GM23338 (cell line): ENCODE measurements around the gene NEU4. TPM values are rescaled to one million over a fixed set of nuclear protein-coding genes. Genes with fewer than 3 reads are reported as not detected.
"Not testable (repeated sequence)": the region's sequence is repeated elsewhere in the genome, so short reads cannot be mapped to it uniquely, and the experiment has no call there.

Experiments
- ATAC-seq: fragments of 200-7000 bp; cut with Tn5 transposase; 3 replicates; pipeline ENCODE4 v1.9.1; 2020
- DNase-seq: peaks from one replicate; pipeline ENCODE4 v3.0.0-alpha.2; 2015; ENCODE audit warnings: low spot score
- H2AFZ ChIP-seq: fragments of 200-600 bp; sonication (generic); 2 replicates; pipeline ENCODE4 v1.8.0; 2016; ENCODE audit warnings: antibody characterized with exemption, mild to moderate bottlenecking, moderate library complexity
- H3F3A ChIP-seq: fragments of 200-600 bp; sonication (generic); replicated peaks from 2 replicates; pipeline ENCODE4 v1.8.0; 2017; ENCODE audit warnings: antibody characterized with exemption, mixed run types, low read depth
- H3K27ac ChIP-seq: fragments of 200-600 bp; sonication (generic); 2 replicates; pipeline ENCODE4 v1.6.1; 2016; ENCODE audit warnings: low read depth
- H3K27me3 ChIP-seq: fragments of 200-600 bp; sonication (generic); 2 replicates; pipeline ENCODE4 v1.8.0; 2016; ENCODE audit warnings: mild to moderate bottlenecking, mixed run types, moderate library complexity; ENCODE audit not compliant: insufficient read depth
- H3K36me3 ChIP-seq: fragments of 200-600 bp; sonication (generic); 2 replicates; pipeline ENCODE4 v1.8.0; 2016; ENCODE audit warnings: mild to moderate bottlenecking; ENCODE audit not compliant: insufficient read depth
- H3K4me1 ChIP-seq: fragments of 200-600 bp; sonication (generic); 2 replicates; pipeline ENCODE4 v1.8.0; 2016; ENCODE audit warnings: mild to moderate bottlenecking, moderate library complexity; ENCODE audit not compliant: insufficient read depth
- H3K4me2 ChIP-seq: fragments of 200-600 bp; sonication (generic); 2 replicates; pipeline ENCODE4 v1.7.1; 2017; ENCODE audit warnings: mixed run types
- H3K4me3 ChIP-seq: fragments of 200-600 bp; sonication (generic); 2 replicates; pipeline ENCODE4 v1.6.1; 2016; ENCODE audit warnings: mixed run types
- H3K79me2 ChIP-seq: fragments of 200-600 bp; sonication (generic); replicated peaks from 2 replicates; pipeline ENCODE4 v1.8.0; 2017; ENCODE audit warnings: mild to moderate bottlenecking; ENCODE audit not compliant: insufficient read depth
- H3K9me2 ChIP-seq: fragments of 200-600 bp; sonication (generic); 2 replicates; pipeline ENCODE4 v1.8.0; 2017; ENCODE audit not compliant: insufficient read depth
- H4K20me1 ChIP-seq: fragments of 200-600 bp; sonication (generic); replicated peaks from 2 replicates; pipeline ENCODE4 v1.8.0; 2017; ENCODE audit warnings: mild to moderate bottlenecking; ENCODE audit not compliant: insufficient read depth
- H3K27ac Mint-ChIP-seq: 2 replicates; pipeline ENCODE4 v1.8.0; 2020; ENCODE audit warnings: inconsistent platforms, mild to moderate bottlenecking, moderate library complexity, mixed read lengths
- H3K27me3 Mint-ChIP-seq: 3 replicates; pipeline ENCODE4 v1.8.0; 2022; ENCODE audit warnings: low read depth, mild to moderate bottlenecking, moderate library complexity, mixed read lengths, inconsistent platforms; ENCODE audit not compliant: insufficient read depth, poor library complexity
- H3K36me3 Mint-ChIP-seq: 3 replicates; pipeline ENCODE4 v1.8.0; 2021; ENCODE audit warnings: low read depth, mild to moderate bottlenecking, inconsistent platforms, moderate library complexity, mixed read lengths
- H3K4me1 Mint-ChIP-seq: 3 replicates; pipeline ENCODE4 v1.8.0; 2020; ENCODE audit warnings: mild to moderate bottlenecking, inconsistent platforms, mixed read lengths
- H3K4me3 Mint-ChIP-seq: 3 replicates; pipeline ENCODE4 v1.8.0; 2021; ENCODE audit warnings: moderate library complexity, mild to moderate bottlenecking, inconsistent platforms, mixed read lengths
- H3K9me3 Mint-ChIP-seq: 3 replicates; pipeline ENCODE4 v1.8.0; 2020; ENCODE audit warnings: moderate library complexity, mild to moderate bottlenecking, inconsistent platforms, mixed read lengths
- CREB1 ChIP-seq: fragments of 250-450 bp; sonication (Bioruptor Pico); IDR thresholded peaks from 2 replicates; pipeline ENCODE4 v1.5.0; 2020; ENCODE audit warnings: low read depth, mild to moderate bottlenecking, moderate library complexity
- EZH2 ChIP-seq: fragments of 200-600 bp; sonication (generic); IDR thresholded peaks from one replicate; pipeline ENCODE4 v1.8.0; 2017; ENCODE audit warnings: antibody characterized with exemption, mild to moderate bottlenecking, low read depth; ENCODE audit not compliant: unreplicated experiment
- EZH2phosphoT487 ChIP-seq: fragments of 200-600 bp; sonication (generic); IDR thresholded peaks from one replicate; pipeline ENCODE4 v1.8.1; 2018; ENCODE audit warnings: antibody characterized with exemption; ENCODE audit not compliant: unreplicated experiment
- NANOG ChIP-seq: IDR thresholded peaks from 2 replicates; pipeline ENCODE4 v1.6.1; 2016; ENCODE audit warnings: antibody characterized with exemption, borderline replicate concordance
- STAT1 ChIP-seq: IDR thresholded peaks from one replicate; pipeline ENCODE4 v1.6.1; 2016; ENCODE audit warnings: antibody characterized with exemption; ENCODE audit not compliant: unreplicated experiment
- ZNF114 ChIP-seq: fragments of 250-450 bp; sonication (Bioruptor Pico); IDR thresholded peaks from 2 replicates; pipeline ENCODE4 v1.5.0; 2020; ENCODE audit warnings: mild to moderate bottlenecking, moderate library complexity
- polyA plus RNA-seq: library from polyadenylated mRNA; unstranded; fragments of >200 nt; fragmentation: Nextera tagmentation; extraction: Ambion mirVana; gene quantifications from 2 replicates; pipeline ENCODE4 v1.2.1, GENCODE V29; 2016
- total RNA-seq: library from RNA; depleted of rRNA; stranded (reverse); fragments of >200 nt; shearing (Covaris generic); gene quantifications from 2 replicates; pipeline ENCODE4 v1.2.3, GENCODE V29; 2014
- TF ChIP-seq, protein P1 (sequence below): IDR thresholded peaks from 2 replicates; pipeline ENCODE4 v1.6.1; 2016; ENCODE audit warnings: antibody characterized with exemption
- TF ChIP-seq, protein P2 (sequence below), 2 experiments: fragments of 200-600 bp in 1 of 2; sonication (generic) in 1 of 2; conservative IDR thresholded peaks; 2 replicates each; pipeline versions ENCODE4 v1.5.1 to v1.6.1; 2016 to 2017; ENCODE audit warnings: antibody characterized with exemption in 2 of 2, low read depth in 2 of 2, mild to moderate bottlenecking in 2 of 2, moderate library complexity in 1 of 2
- TF ChIP-seq, protein P3 (sequence below): fragments of 250-450 bp; sonication (Bioruptor Pico); IDR thresholded peaks from 2 replicates; pipeline ENCODE4 v1.5.0; 2020; ENCODE audit warnings: mild to moderate bottlenecking, moderate library complexity

Gene NEU4
- total and polyA plus RNA-seq, 2 experiments from 2014 or later, result 0.29 to 1.2 TPM

DNA sequence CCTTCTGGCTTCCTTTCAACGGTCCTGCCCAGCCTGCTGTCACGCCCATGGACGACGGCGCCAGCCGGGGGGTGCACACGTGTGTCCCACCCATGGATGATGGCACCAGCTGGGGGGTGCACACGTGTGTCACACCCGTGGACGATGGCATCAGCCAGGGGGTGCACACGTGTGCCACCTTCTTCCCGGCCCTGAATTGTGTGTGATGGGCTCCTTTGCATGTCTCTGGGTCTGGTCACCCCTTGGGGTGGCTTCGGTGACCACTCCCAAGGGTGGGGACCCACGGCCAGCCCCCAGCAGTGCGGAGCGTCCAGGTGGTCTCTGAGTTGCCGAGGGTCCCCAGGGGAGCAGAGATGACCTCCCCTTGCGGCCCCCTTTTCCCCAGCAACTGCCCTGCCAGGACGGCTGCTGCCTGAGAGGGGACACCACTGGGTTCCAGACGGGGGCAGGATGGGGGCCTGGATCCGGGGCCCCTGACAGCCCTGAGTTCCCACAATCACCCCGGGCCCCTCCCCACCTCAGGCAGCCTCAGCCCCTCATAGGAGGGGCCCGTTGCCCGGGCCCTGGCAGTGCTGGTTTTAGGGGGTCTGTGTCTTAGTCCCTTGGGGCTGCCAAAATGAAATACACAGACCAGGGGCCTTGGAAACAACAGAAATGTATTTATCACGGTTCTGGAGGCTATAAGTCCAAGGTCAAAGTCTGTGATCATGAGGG lies 9.4 kb downstream of the NEU4 start (continued):
- TF ChIP-seq, protein P1, sequence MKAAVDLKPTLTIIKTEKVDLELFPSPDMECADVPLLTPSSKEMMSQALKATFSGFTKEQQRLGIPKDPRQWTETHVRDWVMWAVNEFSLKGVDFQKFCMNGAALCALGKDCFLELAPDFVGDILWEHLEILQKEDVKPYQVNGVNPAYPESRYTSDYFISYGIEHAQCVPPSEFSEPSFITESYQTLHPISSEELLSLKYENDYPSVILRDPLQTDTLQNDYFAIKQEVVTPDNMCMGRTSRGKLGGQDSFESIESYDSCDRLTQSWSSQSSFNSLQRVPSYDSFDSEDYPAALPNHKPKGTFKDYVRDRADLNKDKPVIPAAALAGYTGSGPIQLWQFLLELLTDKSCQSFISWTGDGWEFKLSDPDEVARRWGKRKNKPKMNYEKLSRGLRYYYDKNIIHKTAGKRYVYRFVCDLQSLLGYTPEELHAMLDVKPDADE, result no peak
- TF ChIP-seq, protein P2, sequence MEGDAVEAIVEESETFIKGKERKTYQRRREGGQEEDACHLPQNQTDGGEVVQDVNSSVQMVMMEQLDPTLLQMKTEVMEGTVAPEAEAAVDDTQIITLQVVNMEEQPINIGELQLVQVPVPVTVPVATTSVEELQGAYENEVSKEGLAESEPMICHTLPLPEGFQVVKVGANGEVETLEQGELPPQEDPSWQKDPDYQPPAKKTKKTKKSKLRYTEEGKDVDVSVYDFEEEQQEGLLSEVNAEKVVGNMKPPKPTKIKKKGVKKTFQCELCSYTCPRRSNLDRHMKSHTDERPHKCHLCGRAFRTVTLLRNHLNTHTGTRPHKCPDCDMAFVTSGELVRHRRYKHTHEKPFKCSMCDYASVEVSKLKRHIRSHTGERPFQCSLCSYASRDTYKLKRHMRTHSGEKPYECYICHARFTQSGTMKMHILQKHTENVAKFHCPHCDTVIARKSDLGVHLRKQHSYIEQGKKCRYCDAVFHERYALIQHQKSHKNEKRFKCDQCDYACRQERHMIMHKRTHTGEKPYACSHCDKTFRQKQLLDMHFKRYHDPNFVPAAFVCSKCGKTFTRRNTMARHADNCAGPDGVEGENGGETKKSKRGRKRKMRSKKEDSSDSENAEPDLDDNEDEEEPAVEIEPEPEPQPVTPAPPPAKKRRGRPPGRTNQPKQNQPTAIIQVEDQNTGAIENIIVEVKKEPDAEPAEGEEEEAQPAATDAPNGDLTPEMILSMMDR (conservative IDR thresholded peaks at IDR 0.05; ENCODE audit: low read depth in 2 of 2), result no peak

- Histone ChIP-seq H3K79me2 (no peaks in the 10 kb centered on the region), H3K4me1 (no peaks in the 10 kb centered on the region; the same call in 1 of the 2 replicates), H3K9me2 (no peaks in the 10 kb centered on the region), H3F3A (peaks cover 18% of the 10 kb centered on the region), H3K27ac (no peak overlapping the region), H3K4me2 (no peak overlapping the region), H2AFZ (no peak overlapping the region), H3K36me3 (no peaks in the 10 kb centered on the region), H3K4me3 (no peak overlapping the region), H3K27me3 (no peaks in the 10 kb centered on the region), H4K20me1 (no peaks in the 10 kb centered on the region)
- Mint-ChIP-seq H3K27ac (no peak overlapping the region), H3K9me3 (peaks cover 14% of the 10 kb centered on the region), H3K4me3 (no peak overlapping the region), H3K36me3 (peaks cover 12% of the 10 kb centered on the region), H3K27me3 (peaks cover 28% of the 10 kb centered on the region), H3K4me1 (peaks cover 16% of the 10 kb centered on the region)
- DNase-seq (no peak), ATAC-seq (no peak)
- no peak for TF ChIP-seq STAT1
- no peak for TF ChIP-seq ZNF114
- TF ChIP-seq, protein P3, sequence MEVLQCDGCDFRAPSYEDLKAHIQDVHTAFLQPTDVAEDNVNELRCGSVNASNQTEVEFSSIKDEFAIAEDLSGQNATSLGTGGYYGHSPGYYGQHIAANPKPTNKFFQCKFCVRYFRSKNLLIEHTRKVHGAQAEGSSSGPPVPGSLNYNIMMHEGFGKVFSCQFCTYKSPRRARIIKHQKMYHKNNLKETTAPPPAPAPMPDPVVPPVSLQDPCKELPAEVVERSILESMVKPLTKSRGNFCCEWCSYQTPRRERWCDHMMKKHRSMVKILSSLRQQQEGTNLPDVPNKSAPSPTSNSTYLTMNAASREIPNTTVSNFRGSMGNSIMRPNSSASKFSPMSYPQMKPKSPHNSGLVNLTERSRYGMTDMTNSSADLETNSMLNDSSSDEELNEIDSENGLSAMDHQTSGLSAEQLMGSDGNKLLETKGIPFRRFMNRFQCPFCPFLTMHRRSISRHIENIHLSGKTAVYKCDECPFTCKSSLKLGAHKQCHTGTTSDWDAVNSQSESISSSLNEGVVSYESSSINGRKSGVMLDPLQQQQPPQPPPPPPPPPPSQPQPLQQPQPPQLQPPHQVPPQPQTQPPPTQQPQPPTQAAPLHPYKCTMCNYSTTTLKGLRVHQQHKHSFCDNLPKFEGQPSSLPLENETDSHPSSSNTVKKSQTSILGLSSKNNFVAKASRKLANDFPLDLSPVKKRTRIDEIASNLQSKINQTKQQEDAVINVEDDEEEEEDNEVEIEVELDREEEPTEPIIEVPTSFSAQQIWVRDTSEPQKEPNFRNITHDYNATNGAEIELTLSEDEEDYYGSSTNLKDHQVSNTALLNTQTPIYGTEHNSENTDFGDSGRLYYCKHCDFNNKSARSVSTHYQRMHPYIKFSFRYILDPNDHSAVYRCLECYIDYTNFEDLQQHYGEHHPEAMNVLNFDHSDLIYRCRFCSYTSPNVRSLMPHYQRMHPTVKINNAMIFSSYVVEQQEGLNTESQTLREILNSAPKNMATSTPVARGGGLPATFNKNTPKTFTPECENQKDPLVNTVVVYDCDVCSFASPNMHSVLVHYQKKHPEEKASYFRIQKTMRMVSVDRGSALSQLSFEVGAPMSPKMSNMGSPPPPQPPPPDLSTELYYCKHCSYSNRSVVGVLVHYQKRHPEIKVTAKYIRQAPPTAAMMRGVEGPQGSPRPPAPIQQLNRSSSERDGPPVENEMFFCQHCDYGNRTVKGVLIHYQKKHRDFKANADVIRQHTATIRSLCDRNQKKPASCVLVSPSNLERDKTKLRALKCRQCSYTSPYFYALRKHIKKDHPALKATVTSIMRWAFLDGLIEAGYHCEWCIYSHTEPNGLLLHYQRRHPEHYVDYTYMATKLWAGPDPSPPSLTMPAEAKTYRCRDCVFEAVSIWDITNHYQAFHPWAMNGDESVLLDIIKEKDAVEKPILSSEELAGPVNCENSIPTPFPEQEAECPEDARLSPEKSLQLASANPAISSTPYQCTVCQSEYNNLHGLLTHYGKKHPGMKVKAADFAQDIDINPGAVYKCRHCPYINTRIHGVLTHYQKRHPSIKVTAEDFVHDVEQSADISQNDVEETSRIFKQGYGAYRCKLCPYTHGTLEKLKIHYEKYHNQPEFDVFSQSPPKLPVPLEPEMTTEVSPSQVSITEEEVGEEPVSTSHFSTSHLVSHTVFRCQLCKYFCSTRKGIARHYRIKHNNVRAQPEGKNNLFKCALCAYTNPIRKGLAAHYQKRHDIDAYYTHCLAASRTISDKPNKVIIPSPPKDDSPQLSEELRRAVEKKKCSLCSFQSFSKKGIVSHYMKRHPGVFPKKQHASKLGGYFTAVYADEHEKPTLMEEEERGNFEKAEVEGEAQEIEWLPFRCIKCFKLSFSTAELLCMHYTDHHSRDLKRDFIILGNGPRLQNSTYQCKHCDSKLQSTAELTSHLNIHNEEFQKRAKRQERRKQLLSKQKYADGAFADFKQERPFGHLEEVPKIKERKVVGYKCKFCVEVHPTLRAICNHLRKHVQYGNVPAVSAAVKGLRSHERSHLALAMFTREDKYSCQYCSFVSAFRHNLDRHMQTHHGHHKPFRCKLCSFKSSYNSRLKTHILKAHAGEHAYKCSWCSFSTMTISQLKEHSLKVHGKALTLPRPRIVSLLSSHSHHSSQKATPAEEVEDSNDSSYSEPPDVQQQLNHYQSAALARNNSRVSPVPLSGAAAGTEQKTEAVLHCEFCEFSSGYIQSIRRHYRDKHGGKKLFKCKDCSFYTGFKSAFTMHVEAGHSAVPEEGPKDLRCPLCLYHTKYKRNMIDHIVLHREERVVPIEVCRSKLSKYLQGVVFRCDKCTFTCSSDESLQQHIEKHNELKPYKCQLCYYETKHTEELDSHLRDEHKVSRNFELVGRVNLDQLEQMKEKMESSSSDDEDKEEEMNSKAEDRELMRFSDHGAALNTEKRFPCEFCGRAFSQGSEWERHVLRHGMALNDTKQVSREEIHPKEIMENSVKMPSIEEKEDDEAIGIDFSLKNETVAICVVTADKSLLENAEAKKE (CRISPR knock-in tag), result no peak
- TF ChIP-seq CREB1 (CRISPR knock-in tag), result no peak
- no peak for TF ChIP-seq EZH2phosphoT487
- TF ChIP-seq EZH2, result no peak
- TF ChIP-seq NANOG, result no peak
These were observed 9.9 kb downstream of the NEU4 start for GRCh38 chr2:241818943-241819270.

GRCh38 chr2:241819947-241820624 lies 11.1 kb downstream of the NEU4 start:
- not testable (repeated sequence) for H3K79me2 ChIP-seq, H3K9me2 ChIP-seq, DNase-seq, H3K27me3 ChIP-seq, H4K20me1 ChIP-seq, H3K27ac Mint-ChIP-seq, H2AFZ ChIP-seq, H3K4me3 ChIP-seq, H3K27ac ChIP-seq, H3K36me3 ChIP-seq, H3K4me1 ChIP-seq, H3K4me2 ChIP-seq, ATAC-seq, H3K4me3 Mint-ChIP-seq
- Mint-ChIP-seq H3K9me3 (peaks cover 18% of the 10 kb centered on the region), H3K36me3 (peaks cover 13% of the 10 kb centered on the region), H3K27me3 (peaks cover 34% of the 10 kb centered on the region), H3K4me1 (peaks cover 17% of the 10 kb centered on the region)
- H3F3A ChIP-seq, result peaks cover 18% of the 10 kb centered on the region
